Thoracic aorta (tissue), 2 donors: ENCODE data around the gene SFSWAP. TPM values are rescaled to one million over a fixed set of nuclear protein-coding genes. Genes with fewer than 3 reads are reported as not detected.
"Not testable (repeated sequence)": the region's sequence is repeated elsewhere in the genome, so short reads cannot be mapped to it uniquely, and the experiment has no call there.

Experiments used
- ATAC-seq: fragments of 150-250 bp; one replicate; pipeline ENCODE4 v1.8.0; 2017; ENCODE audit warnings: low read depth; ENCODE audit not compliant: insufficient number of reproducible peaks, low FRiP score
- DNase-seq: peaks from one replicate; pipeline ENCODE4 v3.0.0-alpha.2; 2020; ENCODE audit warnings: low spot score
- H3K27ac ChIP-seq, 2 donors: fragments of 200-600 bp; sonication (generic); 1 replicate in 1 of 2; 2 replicates in 1 of 2; pipeline ENCODE4 v1.5.1; 2016; ENCODE audit warnings: mild to moderate bottlenecking in 2 of 2, moderate library complexity in 2 of 2
- H3K27me3 ChIP-seq: fragments of 200-600 bp; sonication (generic); replicated peaks from 2 replicates; pipeline ENCODE4 v1.6.0; 2016; ENCODE audit warnings: mild to moderate bottlenecking; ENCODE audit not compliant: insufficient read depth
- H3K36me3 ChIP-seq: fragments of 200-600 bp; sonication (generic); one replicate; pipeline ENCODE4 v1.5.1; 2016
- H3K4me1 ChIP-seq, 2 donors: fragments of 200-600 bp; sonication (generic); 1 replicate in 1 of 2; 2 replicates in 1 of 2; pipeline versions ENCODE4 v1.5.1 to v1.6.0; 2016; ENCODE audit warnings: low read depth in 2 of 2, mild to moderate bottlenecking in 1 of 2; ENCODE audit not compliant: control insufficient read depth in 1 of 2
- H3K4me3 ChIP-seq: fragments of 200-600 bp; sonication (generic); 2 replicates; pipeline ENCODE4 v1.5.1; 2016; ENCODE audit warnings: mild to moderate bottlenecking
- H3K9me3 ChIP-seq: fragments of 200-600 bp; sonication (generic); 2 replicates; pipeline ENCODE4 v1.5.1; 2016
- total RNA-seq, 2 donors: library from RNA; depleted of rRNA; stranded (reverse); fragments of >200 nt; gene quantifications; one replicate each; pipeline versions ENCODE4 v1.1.0 to v1.2.3, GENCODE V29; 2016
- TF ChIP-seq, protein P1 (sequence below): fragments of 200-600 bp; sonication (generic); IDR thresholded peaks from one replicate; pipeline ENCODE4 v1.5.1; 2019; ENCODE audit warnings: antibody characterized with exemption

SFSWAP gene
- total RNA-seq, 2 donors from 2014 or later, result 27.9 to 63.2 TPM

DNA sequence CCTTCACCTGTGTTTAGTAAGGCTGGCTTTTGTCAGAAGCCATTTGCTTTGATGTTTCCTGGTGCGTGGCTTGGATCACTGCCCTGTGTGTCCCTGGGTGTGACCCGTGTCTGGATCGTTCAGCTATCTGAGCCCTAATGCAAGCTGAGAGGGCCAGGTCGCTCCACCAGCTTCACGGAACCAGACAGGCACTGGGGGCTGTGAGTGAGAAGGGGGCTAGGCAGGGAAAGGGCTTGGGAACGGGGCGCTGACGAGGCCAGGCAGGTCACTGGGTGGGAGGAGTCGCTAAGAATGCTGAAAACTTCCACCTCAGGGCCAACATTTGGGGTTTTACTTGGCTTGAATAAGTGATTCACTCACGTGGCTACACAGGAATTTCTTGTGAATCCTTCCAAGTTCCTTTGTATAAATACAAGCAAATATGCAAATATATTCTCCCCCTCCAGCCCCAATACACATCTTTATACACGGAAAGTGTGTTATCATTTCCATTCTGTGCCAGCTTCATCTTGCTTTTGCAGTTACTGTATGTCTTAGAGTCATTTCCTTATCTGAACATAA, 93.2 kb downstream of the SFSWAP start:
- ATAC-seq (no peak), DNase-seq (no peak)
- Histone ChIP-seq H3K9me3 (no peaks in the 10 kb centered on the region), H3K4me1 (peaks cover 0 to 8% of the 10 kb centered on the region in 2 donors), H3K27ac (no peak overlapping the region), H3K4me3 (peak overlapping the region; percentile 10), H3K27me3 (no peaks in the 10 kb centered on the region), H3K36me3 (peaks cover 16% of the 10 kb centered on the region)
- TF ChIP-seq, protein P1, sequence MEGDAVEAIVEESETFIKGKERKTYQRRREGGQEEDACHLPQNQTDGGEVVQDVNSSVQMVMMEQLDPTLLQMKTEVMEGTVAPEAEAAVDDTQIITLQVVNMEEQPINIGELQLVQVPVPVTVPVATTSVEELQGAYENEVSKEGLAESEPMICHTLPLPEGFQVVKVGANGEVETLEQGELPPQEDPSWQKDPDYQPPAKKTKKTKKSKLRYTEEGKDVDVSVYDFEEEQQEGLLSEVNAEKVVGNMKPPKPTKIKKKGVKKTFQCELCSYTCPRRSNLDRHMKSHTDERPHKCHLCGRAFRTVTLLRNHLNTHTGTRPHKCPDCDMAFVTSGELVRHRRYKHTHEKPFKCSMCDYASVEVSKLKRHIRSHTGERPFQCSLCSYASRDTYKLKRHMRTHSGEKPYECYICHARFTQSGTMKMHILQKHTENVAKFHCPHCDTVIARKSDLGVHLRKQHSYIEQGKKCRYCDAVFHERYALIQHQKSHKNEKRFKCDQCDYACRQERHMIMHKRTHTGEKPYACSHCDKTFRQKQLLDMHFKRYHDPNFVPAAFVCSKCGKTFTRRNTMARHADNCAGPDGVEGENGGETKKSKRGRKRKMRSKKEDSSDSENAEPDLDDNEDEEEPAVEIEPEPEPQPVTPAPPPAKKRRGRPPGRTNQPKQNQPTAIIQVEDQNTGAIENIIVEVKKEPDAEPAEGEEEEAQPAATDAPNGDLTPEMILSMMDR, result no peak

DNA sequence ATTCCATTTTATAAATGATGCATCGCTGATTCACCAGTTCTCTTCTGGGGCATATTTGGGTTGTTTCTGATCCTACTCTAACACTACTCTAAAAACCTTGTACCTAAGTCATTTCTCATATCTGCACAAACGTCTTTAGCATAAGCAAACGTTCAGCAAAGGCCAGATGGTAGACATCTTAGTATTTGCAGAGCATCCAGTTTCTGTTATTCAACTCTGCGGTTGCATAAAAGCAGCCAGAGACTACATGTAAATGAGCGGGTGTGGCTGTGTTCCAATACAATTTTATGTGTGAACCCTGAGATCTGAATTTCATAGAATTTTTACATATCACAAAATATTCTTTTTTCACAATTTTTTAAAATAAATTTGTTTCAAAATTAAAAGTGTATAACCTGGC, 94.5 kb downstream of the SFSWAP start:
- Histone ChIP-seq H3K27me3 (no peaks in the 10 kb centered on the region), H3K9me3 (no peaks in the 10 kb centered on the region), H3K36me3 (peaks cover 3% of the 10 kb centered on the region), H3K4me1 (peaks cover 0 to 8% of the 10 kb centered on the region in 2 donors), H3K27ac (no peak overlapping the region), H3K4me3 (no peak overlapping the region)
- ATAC-seq (no peak), DNase-seq (no peak)
- TF ChIP-seq, protein P1, result no peak

DNA sequence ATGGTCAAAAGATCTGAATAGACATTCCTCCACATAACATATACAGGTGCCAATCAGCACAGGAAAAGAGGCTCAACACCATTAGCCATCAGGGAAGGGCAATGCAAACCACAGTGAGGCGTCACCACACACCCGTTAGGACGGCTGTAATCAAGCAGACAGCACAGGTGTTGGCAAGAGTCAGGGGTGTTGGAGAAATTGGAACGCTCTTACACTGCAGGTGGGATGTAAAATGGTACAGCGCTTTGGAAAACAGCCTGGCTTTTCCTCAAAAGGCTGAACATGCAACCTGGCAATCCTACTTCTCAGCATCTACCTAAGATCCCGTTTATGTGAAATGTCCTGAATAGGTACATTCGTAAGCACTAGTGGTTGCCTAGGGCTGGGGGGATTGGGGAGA, 95.8 kb downstream of the SFSWAP start:
- TF ChIP-seq, protein P1, result no peak

DNA sequence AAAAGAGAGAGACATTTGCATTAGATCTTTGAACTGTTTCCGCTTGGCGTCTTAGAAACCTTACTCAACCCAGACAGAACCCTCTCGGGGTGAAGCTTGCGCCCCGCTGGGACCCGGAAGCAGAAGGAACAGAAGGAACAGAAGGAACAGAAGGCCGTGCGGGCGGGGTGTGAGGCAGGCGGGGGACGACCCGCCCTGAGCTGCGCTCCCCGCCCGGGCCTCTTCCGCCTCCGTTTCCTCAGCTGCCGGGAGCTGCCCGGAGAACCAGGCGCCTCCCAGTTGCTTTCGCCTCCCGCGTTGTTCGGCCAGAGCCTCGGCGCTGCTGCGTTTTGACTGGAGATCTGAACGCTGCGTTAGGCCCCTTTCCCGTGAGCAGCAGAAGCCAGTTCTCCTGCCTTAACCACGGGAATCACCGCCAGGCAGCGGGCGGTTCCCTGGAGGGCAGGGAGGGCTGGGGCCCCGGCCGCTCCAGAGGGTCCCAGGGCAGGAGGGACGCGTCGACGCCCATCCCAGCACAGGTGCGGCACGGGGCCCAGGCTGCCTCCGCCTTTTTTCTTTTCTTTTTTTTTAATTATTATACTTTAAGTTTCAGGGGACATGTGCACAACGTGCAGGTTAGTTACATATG, 98.0 kb downstream of the SFSWAP start:
- no peak overlapping the region for H3K4me3 ChIP-seq
- H3K27ac ChIP-seq, result no peak overlapping the region
- ATAC-seq, result no peak
- no peaks in the 10 kb centered on the region for H3K36me3 ChIP-seq
- no peaks in the 10 kb centered on the region for H3K27me3 ChIP-seq
- DNase-seq, result no peak
- TF ChIP-seq, protein P1, result no peak
- peaks cover 8% of the 10 kb centered on the region for H3K9me3 ChIP-seq
- H3K4me1 ChIP-seq, result peaks cover 0 to 5% of the 10 kb centered on the region in 2 donors

More for the DNA sequence above, 95.8 kb downstream of the SFSWAP start:
- Histone ChIP-seq H3K27ac (no peak overlapping the region), H3K36me3 (no peaks in the 10 kb centered on the region), H3K27me3 (no peaks in the 10 kb centered on the region), H3K4me1 (peaks cover 0 to 8% of the 10 kb centered on the region in 2 donors), H3K4me3 (no peak overlapping the region), H3K9me3 (no peaks in the 10 kb centered on the region)
- no peak for DNase-seq
- no peak for ATAC-seq

DNA sequence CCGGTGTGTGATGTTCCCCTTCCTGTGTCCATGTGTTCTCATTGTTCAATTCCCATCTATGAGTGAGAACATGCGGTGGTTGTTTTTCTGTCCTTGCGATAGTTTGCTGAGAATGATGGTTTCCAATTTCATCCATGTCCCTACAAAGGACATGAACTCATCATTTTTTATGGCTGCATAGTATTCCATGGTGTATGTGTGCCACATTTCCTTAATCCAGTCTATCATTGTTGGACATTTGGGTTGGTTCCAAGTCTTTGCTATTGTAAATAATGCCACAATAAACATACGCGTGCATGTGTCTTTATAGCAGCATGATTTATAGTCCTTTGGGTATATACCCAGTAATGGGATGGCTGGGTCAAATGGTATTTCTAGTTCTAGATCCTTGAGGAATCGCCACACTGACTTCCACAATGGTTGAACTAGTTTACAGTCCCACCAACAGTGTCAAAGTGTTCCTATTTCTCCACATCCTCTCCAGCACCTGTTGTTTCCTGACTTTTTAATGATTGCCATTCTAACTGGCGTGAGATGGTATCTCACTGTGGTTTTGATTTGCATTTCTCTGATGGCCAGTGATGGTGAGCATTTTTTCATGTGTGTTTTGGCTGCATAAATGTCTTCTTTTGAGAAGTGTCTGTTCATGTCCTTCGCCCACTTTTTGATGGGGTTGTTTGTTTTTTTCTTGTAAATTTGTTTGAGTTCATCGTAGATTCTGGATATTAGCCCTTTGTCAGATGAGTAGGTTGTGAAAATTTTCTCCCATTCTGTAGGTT, 98.8 kb downstream of the SFSWAP start:
- not testable (repeated sequence) for H3K4me1 ChIP-seq, H3K27ac ChIP-seq, H3K9me3 ChIP-seq, H3K36me3 ChIP-seq, H3K27me3 ChIP-seq, ATAC-seq, H3K4me3 ChIP-seq, DNase-seq
